ENCODE data around the gene HABP4.

GRCh38 chr9:96459268-96460007, 9.5 kb downstream of the HABP4 start:
- TF ChIP-seq POLR2A (IDR thresholded peaks at IDR 0.05) (no peak), CTCF (IDR thresholded peaks at IDR 0.05 in 8 of 11, conservative IDR thresholded peaks at IDR 0.05 in 3 of 11) (no peak), POLR2AphosphoS5 (IDR thresholded peaks at IDR 0.05) (no peak)

Data from spleen (tissue), 7 donors.